ENCODE measurements around the gene COL25A1. TPM values are rescaled to one million over a fixed set of nuclear protein-coding genes. Genes with fewer than 3 reads are reported as not detected.

COL25A1 gene
- total RNA-seq, 2 experiments from 2014 or later: not detected

GRCh38 chr4:108774809-108775530 is 527.5 kb downstream of the COL25A1 start:
- no peak overlapping the region for H3K27ac Mint-ChIP-seq
- POLR2A ChIA-PET: no interaction called here
- no peaks in the 10 kb centered on the region for H3K36me3 Mint-ChIP-seq (ENCODE audit: low read depth)
- H3K27me3 Mint-ChIP-seq: peaks cover 10% of the 10 kb centered on the region
- no peak overlapping the region for H3K4me3 Mint-ChIP-seq
- DNase-seq: no peak
- CTCF ChIA-PET: interaction anchor here (0.5 to 1.3 kb wide), 3 partner anchors 16 to 26 kb away, joined by 3 to 4 read pairs (median 3); no protein-coding TSS in a partner anchor
- no peaks in the 10 kb centered on the region for H3K9me3 Mint-ChIP-seq
- H3K4me1 Mint-ChIP-seq: no peaks in the 10 kb centered on the region

- no peaks in the 10 kb centered on the region for H3K36me3 Mint-ChIP-seq (ENCODE audit: low read depth)
- POLR2A ChIA-PET: no interaction called here
- H3K27me3 Mint-ChIP-seq: peaks cover 8% of the 10 kb centered on the region
- H3K27ac Mint-ChIP-seq: no peak overlapping the region
- no peak for DNase-seq
- CTCF ChIA-PET: no interaction called here
- H3K4me1 Mint-ChIP-seq: no peaks in the 10 kb centered on the region
- H3K4me3 Mint-ChIP-seq: no peak overlapping the region
- no peaks in the 10 kb centered on the region for H3K9me3 Mint-ChIP-seq
Observed at GRCh38 chr4:108772402-108772801, 530.1 kb downstream of the COL25A1 start.

- no peaks in the 10 kb centered on the region for H3K9me3 Mint-ChIP-seq
- no peak overlapping the region for H3K4me3 Mint-ChIP-seq
- ChIA-PET POLR2A (no interaction called here), CTCF (interaction anchor here (0.7 kb wide), 1 partner anchor 68 kb away, joined by 4 read pairs; no protein-coding TSS in a partner anchor)
- peaks cover 38% of the 10 kb centered on the region for H3K27me3 Mint-ChIP-seq
- DNase-seq: no peak
- no peak overlapping the region for H3K27ac Mint-ChIP-seq
- peaks cover 9% of the 10 kb centered on the region for H3K4me1 Mint-ChIP-seq
- no peaks in the 10 kb centered on the region for H3K36me3 Mint-ChIP-seq (ENCODE audit: low read depth)
Observed at GRCh38 chr4:108766058-108766457, 536.4 kb downstream of the COL25A1 start.

GRCh38 chr4:108763986-108764385 is 538.5 kb downstream of the COL25A1 start:
- ChIA-PET CTCF (no interaction called here), POLR2A (no interaction called here)
- DNase-seq: no peak
- Mint-ChIP-seq H3K4me1 (peaks cover 9% of the 10 kb centered on the region), H3K4me3 (no peak overlapping the region), H3K27ac (no peak overlapping the region), H3K9me3 (no peaks in the 10 kb centered on the region), H3K27me3 (peaks cover 52% of the 10 kb centered on the region), H3K36me3 (ENCODE audit: low read depth) (no peaks in the 10 kb centered on the region)

- Mint-ChIP-seq H3K4me3 (peak overlapping the region; percentile 71), H3K27ac (no peak overlapping the region), H3K9me3 (no peaks in the 10 kb centered on the region), H3K36me3 (ENCODE audit: low read depth) (no peaks in the 10 kb centered on the region), H3K4me1 (peaks cover 9% of the 10 kb centered on the region), H3K27me3 (peaks cover 52% of the 10 kb centered on the region)
- ChIA-PET POLR2A (no interaction called here), CTCF (no interaction called here)
- no peak for DNase-seq
Observed at GRCh38 chr4:108763226-108763593, 539.2 kb downstream of the COL25A1 start.

- no peak within 1 kb of the TSS for H3K27ac Mint-ChIP-seq
- ChIA-PET CTCF (no interaction called here), POLR2A (no interaction called here)
- peaks cover 9% of the 10 kb centered on the region for H3K4me1 Mint-ChIP-seq
- no peaks in the 10 kb centered on the region for H3K36me3 Mint-ChIP-seq (ENCODE audit: low read depth)
- peaks cover 52% of the 10 kb centered on the region for H3K27me3 Mint-ChIP-seq
- peak within 1 kb of the TSS; percentile 71 for H3K4me3 Mint-ChIP-seq
- DNase-seq: peak; percentile 27
- no peaks in the 10 kb centered on the region for H3K9me3 Mint-ChIP-seq
Observed at GRCh38 chr4:108762559-108763225, 539.8 kb downstream of the COL25A1 start, which contains the start of gene ETNPPL. Gene ETNPPL, minus strand, starts transcription at chr4:108763053. Its CDS starts 155 bp downstream, at chr4:108762898.

Other genes with a start within 250 kb of the COL25A1 start
- gene SEC24B, start 131.2 kb upstream of the COL25A1 start, total RNA-seq: 10 to 100 TPM; 24.9 to 31.3 TPM